Body of pancreas (tissue), 4 donors: ENCODE data around the gene GCM1.

Experiments used
- POLR2A ChIP-seq, 3 donors: fragments of 450-650 bp; IDR thresholded peaks; one replicate each; pipeline ENCODE4 v1.6.1; 2016; ENCODE audit warnings: antibody characterized with exemption in 3 of 3, mild to moderate bottlenecking in 2 of 3
- TF ChIP-seq, protein P1 (sequence below), 7 experiments: fragments of 450-650 bp in 4 of 7; fragments of 200-600 bp in 3 of 7; sonication (generic) in 3 of 7; IDR thresholded peaks; one replicate each; pipeline ENCODE4 v1.5.1; 2016 to 2019; ENCODE audit warnings: antibody characterized with exemption in 7 of 7

DNA sequence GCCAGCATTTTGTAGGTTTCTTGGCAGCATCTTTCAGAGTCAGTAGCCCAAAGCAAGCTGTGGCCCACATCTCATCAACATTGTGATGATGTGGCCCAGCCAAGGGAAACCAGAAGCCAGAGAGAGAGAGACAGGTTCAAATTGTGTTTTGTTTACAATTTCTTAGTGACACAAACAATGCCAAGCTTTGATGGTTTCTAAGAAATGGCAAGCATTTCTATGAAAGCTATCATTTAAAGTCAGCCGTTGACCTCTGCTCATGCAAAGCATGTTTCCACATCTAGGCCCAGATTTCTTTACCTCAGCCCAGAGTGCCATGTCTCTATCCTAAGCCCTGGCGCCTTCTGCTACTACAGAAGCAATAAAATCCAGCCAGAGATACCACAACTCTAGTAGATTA, 32.9 kb downstream of the GCM1 start:
- TF ChIP-seq, protein P1, sequence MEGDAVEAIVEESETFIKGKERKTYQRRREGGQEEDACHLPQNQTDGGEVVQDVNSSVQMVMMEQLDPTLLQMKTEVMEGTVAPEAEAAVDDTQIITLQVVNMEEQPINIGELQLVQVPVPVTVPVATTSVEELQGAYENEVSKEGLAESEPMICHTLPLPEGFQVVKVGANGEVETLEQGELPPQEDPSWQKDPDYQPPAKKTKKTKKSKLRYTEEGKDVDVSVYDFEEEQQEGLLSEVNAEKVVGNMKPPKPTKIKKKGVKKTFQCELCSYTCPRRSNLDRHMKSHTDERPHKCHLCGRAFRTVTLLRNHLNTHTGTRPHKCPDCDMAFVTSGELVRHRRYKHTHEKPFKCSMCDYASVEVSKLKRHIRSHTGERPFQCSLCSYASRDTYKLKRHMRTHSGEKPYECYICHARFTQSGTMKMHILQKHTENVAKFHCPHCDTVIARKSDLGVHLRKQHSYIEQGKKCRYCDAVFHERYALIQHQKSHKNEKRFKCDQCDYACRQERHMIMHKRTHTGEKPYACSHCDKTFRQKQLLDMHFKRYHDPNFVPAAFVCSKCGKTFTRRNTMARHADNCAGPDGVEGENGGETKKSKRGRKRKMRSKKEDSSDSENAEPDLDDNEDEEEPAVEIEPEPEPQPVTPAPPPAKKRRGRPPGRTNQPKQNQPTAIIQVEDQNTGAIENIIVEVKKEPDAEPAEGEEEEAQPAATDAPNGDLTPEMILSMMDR (IDR thresholded peaks at IDR 0.05), result no peak
- no peak for TF ChIP-seq POLR2A (IDR thresholded peaks at IDR 0.05)
